Measurements from ENCODE around the gene DDR1.
A peak's percentile ranks its signal among the peaks of the same experiment; 100 is the strongest.
"Not testable (repeated sequence)": the region's sequence is repeated elsewhere in the genome, so short reads cannot be mapped to it uniquely, and the experiment has no call there.

The DDR1 gene

GRCh38 chr6:30894935-30895334 is 10.6 kb downstream of the DDR1 start:
- no peak for DNase-seq

GRCh38 chr6:30895343-30895742 is 11.0 kb downstream of the DDR1 start:
- DNase-seq, result no peak

DNA sequence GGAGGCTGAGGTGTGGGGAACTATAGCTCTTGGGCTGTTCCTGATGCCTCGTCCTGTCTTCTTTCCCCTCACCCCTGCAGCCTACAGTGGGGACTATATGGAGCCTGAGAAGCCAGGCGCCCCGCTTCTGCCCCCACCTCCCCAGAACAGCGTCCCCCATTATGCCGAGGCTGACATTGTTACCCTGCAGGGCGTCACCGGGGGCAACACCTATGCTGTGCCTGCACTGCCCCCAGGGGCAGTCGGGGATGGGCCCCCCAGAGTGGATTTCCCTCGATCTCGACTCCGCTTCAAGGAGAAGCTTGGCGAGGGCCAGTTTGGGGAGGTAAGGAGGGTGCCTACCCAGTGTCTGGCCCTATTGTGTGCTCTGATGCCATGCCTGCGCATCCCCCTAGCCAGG is 12.2 kb downstream of the DDR1 start:
- no peak for DNase-seq

DNA sequence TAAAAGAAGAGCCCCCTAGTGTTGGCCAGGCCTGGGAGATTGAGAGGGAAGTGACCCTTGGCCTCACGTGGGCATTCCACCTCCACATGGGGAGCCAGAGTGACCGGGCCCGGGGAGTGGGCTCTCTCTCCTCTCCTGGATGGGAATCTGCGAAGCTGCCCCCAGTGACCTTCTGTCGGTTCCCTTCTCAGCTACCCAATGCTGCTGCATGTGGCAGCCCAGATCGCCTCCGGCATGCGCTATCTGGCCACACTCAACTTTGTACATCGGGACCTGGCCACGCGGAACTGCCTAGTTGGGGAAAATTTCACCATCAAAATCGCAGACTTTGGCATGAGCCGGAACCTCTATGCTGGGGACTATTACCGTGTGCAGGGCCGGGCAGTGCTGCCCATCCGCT is 13.6 kb downstream of the DDR1 start:
- no peak for DNase-seq

GRCh38 chr6:30898750-30899360 is 14.5 kb downstream of the DDR1 start:
- no peak for DNase-seq

DNA sequence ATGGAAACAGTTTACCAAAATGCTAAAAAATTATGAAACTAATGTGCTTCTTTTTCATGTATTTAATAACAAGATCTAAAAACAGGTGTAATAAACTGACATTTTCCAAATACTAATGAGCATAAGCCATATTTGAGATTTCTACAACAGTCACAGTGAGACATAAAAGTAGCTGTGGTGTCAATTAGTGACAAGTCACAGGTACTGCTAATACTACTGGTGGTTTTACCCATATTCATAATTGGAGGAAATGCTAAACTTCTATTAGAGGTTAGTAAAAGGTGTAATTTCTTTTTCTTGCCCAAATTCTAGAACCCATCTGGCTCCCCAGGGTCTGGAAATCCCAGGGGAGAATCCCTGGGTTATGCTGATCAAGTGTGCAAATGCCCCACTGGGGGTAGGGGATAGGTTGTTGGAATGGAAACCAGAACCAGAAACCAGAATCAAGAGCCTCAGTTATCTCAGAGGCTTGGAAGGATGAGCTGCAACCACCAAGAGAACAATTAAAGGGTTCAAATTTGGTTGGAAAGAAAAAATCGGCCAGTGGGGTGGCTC is 16.6 kb downstream of the DDR1 start:
- no peak for DNase-seq

DNA sequence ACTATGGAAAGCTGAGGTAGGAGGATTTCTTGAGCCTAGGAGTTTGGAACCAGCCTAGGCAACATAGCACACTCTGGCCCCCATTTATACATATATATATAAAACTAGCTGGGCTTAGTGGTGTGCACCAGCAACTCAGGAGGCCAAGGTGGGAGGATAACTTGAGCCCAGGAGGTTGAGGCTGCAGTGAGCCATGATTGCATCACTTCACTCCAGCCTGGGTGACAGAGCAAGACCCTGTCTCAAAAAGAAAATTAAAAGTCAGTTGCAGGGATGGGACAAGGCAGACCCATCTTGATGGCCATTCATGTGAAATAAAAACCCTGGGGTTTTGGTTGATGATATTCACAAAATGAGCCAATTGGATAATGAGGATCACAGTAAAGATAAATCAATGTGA is 17.1 kb downstream of the DDR1 start:
- no peak for DNase-seq

DNA sequence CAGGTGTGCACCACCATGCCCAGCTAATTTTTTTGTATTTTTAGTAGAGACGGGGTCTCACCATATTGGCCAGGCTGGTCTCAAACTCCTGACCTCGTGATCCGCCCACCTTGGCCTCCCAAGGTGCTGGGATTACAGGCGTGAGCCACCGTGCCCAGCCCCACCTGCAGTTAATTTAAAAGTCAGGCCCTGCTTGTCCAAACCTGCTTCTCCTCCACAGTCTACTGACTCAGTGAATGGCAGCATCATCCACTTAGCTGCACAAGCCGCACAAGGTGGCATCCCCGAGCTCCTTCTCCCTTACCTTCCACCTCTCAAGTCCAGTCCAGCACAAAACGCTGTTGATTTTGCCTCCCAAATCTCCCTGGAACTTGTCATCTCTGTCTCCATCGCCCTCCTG is 17.9 kb downstream of the DDR1 start:
- DNase-seq, result not testable (repeated sequence)

GRCh38 chr6:30902709-30903108 is 18.4 kb downstream of the DDR1 start:
- DNase-seq, result no peak

DNA sequence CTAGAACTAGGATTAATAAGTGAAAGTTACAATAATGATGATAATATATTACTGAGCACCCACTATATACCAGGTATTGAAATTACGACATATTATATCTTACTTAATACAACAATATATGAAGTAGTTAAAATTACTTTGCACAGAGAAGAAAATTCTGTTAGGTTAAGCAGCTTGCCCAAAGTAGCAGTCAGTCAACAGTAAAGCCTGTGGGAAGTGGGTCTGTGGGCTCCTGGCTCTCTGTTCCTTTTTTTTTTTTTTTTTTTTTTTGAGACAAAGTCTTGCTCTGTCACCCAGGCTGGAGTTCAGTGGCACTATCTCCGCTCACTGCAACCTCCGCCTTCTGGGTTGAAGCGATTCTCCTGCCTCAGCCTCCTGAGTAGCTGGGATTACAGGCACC is 18.9 kb downstream of the DDR1 start:
- no peak for DNase-seq

DNA sequence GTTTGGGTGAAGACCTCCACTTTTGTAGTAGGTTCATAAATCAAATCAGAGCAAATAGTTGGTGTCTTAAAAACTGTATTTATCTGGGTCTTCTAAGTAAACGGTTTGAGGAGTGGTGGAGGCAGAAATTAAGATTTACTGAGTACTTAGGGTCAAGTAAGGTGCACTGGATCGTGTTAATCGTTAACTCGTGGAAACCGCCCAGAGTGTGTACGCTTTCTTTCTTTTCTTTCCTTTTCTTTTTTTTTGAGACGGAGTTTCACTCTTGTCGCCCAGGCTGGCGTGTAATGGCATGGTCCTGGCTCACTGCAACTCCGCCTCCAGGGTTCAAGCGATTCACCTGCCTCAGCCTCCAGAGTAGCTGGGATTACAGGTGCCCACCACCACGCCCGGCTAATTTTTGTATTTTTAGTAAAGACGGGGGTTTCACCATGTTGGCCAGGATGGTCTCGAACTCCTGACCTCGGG is 23.0 kb downstream of the DDR1 start:
- DNase-seq, result not testable (repeated sequence)

GRCh38 chr6:30907758-30908591 is 23.7 kb downstream of the DDR1 start, which contains the start of gene GTF2H4:
Gene GTF2H4, plus strand, starts transcription at chr6:30908207.
- DNase-seq, result peak; percentile 96

DNA sequence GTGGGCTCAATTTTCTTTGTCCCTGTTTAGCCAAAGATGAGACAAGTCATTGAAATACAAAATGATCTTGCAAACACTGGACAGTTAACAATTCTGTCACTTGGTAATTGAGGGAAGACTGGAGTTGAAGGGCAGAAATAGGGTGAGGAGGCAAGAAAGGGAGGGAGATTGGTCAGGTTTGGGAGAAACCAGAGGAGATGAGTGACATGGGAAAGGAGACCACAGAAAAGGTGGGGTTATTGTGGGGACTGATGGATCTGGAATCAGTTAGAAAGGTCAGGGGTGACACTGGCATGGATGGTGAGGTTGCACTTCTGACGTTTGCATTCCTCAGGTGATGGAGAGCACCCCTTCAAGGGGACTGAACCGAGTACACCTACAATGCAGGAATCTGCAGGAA is 24.4 kb downstream of the DDR1 start:
- DNase-seq, result no peak

GRCh38 chr6:30910473-30910872 is 26.2 kb downstream of the DDR1 start:
- not testable (repeated sequence) for DNase-seq

GRCh38 chr6:30912746-30913520 is 28.6 kb downstream of the DDR1 start:
- DNase-seq, result no peak

DNA sequence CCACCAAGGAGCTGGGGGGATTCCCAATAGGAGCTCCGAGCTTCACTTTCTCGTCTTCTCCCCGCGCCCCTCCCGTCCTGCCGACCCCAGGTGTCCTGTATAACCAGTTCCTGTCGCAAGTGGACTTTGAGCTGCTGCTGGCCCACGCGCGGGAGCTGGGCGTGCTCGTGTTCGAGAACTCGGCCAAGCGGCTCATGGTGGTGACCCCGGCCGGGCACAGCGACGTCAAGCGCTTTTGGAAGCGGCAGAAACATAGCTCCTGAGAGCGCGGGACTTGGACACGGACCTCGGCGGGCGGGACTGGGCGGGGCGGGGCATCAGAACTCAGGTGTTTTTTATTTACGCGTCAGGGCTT is 29.4 kb downstream of the DDR1 start:
- no peak for DNase-seq

DNA sequence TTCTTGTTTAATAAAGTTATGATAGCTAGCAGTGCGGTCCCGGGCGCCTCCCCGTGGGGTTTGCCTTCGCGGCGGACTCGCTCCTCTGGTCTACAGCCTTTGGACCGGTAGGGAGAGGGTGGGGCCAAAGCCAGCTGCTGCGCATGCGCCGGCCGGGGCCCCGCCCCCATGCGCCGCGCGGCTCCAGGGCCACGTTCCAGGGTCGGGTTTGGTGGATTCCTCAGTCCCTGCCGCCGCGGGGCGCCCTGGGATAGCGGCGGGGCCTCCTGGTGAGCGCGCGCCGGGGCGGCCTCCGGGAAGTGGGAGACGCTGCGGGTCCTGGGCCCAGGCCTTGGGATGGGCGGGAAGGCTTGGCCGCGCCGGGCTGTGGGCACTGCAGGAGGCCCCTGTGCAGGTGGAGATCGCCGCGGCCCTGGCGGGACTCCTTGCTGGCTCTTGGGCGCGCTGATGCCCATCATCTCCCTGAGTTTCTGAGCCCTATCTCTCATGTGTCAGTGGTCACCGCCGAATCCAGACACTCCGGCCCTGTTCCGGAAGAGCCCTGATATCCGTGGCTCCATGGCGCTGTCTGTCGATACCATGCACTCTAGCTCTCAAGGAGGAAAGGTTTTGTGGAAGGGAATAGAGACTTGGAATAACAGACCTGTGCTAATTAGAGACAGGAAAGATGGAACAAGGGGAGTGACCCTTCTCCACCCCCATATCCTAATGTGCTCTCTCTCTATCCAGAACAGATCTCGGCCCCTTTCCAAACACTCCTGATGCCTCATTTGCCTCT is 29.9 kb downstream of the DDR1 start, which contains the start of gene VARS2:
VARS2 (plus strand) TSS at position 163 of the 778 bp plus-strand sequence; CDS start at position 762, 599 bp downstream.
- peak; percentile 85 for DNase-seq

- no peak for DNase-seq
Measured at GRCh38 chr6:30914854-30915590, 30.7 kb downstream of the DDR1 start.

- peak; percentile 3 for DNase-seq
Measured at GRCh38 chr6:30915591-30915946, 31.2 kb downstream of the DDR1 start.

DNA sequence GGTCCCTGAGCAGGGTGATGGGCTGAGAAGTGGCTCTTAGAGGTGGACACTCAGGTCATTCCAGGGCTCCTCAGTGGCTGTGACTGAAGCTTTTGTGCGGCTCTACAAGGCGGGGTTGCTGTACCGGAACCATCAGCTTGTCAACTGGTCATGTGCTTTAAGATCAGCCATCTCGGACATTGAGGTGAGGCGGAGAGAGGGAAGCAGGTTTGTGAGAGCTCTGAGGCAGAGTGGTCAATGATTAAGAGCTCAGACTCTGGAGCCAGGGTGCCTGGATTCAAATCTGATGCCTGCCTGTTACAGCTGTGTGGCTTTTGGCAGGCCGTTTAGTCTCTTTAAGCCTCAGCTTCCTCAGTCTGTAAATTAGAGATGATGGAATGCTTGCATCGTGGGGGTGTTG is 32.7 kb downstream of the DDR1 start:
- DNase-seq, result no peak

- no peak for DNase-seq
Measured at GRCh38 chr6:30917487-30917886, 33.2 kb downstream of the DDR1 start.

DNA sequence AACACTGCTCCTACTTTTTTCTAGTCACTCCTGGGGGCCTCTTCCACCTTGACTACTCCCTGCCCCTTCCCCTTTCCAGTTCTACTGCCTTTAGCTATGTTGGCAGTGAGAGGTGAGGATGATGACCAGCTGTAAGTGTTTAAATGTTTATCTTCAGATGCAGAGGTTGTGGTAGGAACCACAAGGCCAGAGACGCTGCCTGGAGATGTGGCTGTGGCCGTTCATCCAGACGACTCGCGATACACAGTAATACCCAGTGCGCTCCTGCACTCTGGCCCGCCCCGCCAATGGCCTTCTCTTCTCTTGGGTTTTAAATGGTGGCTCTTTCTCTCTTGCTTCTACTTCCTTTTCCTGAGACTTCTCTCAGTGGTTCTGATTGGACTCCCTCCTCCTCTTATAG is 34.4 kb downstream of the DDR1 start:
- DNase-seq, result no peak
